K562 (cell line): Measurements from ENCODE around the gene POLR2J. TPM values are rescaled to one million over a fixed set of nuclear protein-coding genes. Genes with fewer than 3 reads are reported as not detected.

Experiments used
- CEBPZ ChIP-seq: fragments of 150-350 bp; IDR thresholded peaks from 2 replicates; pipeline ENCODE4 v1.6.1; 2014; ENCODE audit warnings: low read depth, mild to moderate bottlenecking, low read length, borderline replicate concordance
- ELF2 ChIP-seq: fragments of 250-450 bp; sonication (Bioruptor Pico); IDR thresholded peaks from 2 replicates; pipeline ENCODE4 v1.5.0; 2021; ENCODE audit warnings: mild to moderate bottlenecking
- ETV5 ChIP-seq: sonication (generic); formaldehyde crosslinking; IDR thresholded peaks from 2 replicates; pipeline ENCODE4 v1.4.0; 2020; ENCODE audit warnings: low read depth, mild to moderate bottlenecking, missing genetic modification reagents
- HES1 ChIP-seq: fragments of 450-650 bp; IDR thresholded peaks from 2 replicates; pipeline ENCODE4 v1.6.1; 2016; ENCODE audit warnings: low read depth, mild to moderate bottlenecking, moderate library complexity
- XRCC3 ChIP-seq: fragments of 450-650 bp; IDR thresholded peaks from 2 replicates; pipeline ENCODE4 v1.6.1; 2017; ENCODE audit warnings: mild to moderate bottlenecking, moderate library complexity
- ZBTB11 ChIP-seq, 3 experiments: fragments of 200-800 bp in 1 of 3; fragments of 250-450 bp in 1 of 3; fragments of 450-650 bp in 1 of 3; sonication (Bioruptor Pico) in 1 of 3; sonication (Bioruptor generic) in 1 of 3; formaldehyde crosslinking in 1 of 3; IDR thresholded peaks; 2 replicates each; pipeline versions ENCODE4 v1.6.1 to v1.8.0; 2016 to 2022; ENCODE audit warnings: mild to moderate bottlenecking in 2 of 3, missing genetic modification characterization in 2 of 3, missing compliant biosample characterization in 1 of 3, moderate library complexity in 1 of 3
- ZNF134 ChIP-seq: fragments of 250-450 bp; sonication (Bioruptor Pico); conservative IDR thresholded peaks from 2 replicates; pipeline ENCODE4 v1.4.0; 2020
- ZNF282 ChIP-seq: sonication (generic); formaldehyde crosslinking; IDR thresholded peaks from 2 replicates; pipeline ENCODE4 v1.8.1; 2023; ENCODE audit warnings: missing genetic modification reagents
- ZNF592 ChIP-seq: fragments of 450-650 bp; IDR thresholded peaks from 2 replicates; pipeline ENCODE4 v1.6.1; 2017; ENCODE audit warnings: antibody characterized with exemption, mild to moderate bottlenecking
- ZNF668 ChIP-seq: fragments of 250-450 bp; sonication (Bioruptor Pico); IDR thresholded peaks from 2 replicates; pipeline ENCODE4 v1.8.0; 2022; ENCODE audit warnings: mild to moderate bottlenecking, inconsistent platforms
- ZNF740 ChIP-seq, 3 experiments: fragments of 200-800 bp in 1 of 3; sonication (Bioruptor generic) in 1 of 3; sonication (generic) in 1 of 3; formaldehyde crosslinking in 1 of 3; IDR thresholded peaks; 2 replicates each; pipeline versions ENCODE4 v1.6.1 to v1.8.0; 2016 to 2022; ENCODE audit warnings: mild to moderate bottlenecking in 2 of 3, missing compliant biosample characterization in 2 of 3, missing genetic modification characterization in 2 of 3, missing genetic modification reagents in 1 of 3
- ZNF764 ChIP-seq: fragments of 250-450 bp; sonication (Bioruptor Pico); IDR thresholded peaks from 2 replicates; pipeline ENCODE4 v1.4.0; 2020; ENCODE audit warnings: low read depth, mild to moderate bottlenecking, moderate library complexity
- polyA plus RNA-seq, 8 experiments: library from polyadenylated mRNA; depleted of rRNA in 4 of 8; stranded (reverse) in 5 of 8; unstranded in 3 of 8; fragments of >200 nt; fragmentation: Nextera tagmentation in 2 of 8; fragmentation: Illumina TruSeq in 1 of 8; extraction: Ambion mirVana in 2 of 8; extraction: Trizol in 1 of 8; gene quantifications; 2 replicates each; pipeline versions ENCODE4 v1.2.1 to v1.2.3, GENCODE V29; 2011 to 2014; ENCODE audit warnings: inconsistent platforms in 1 of 8, missing spikeins in 1 of 8
- total RNA-seq, 7 experiments: library from RNA; depleted of rRNA in 6 of 7; stranded (reverse); fragments of >200 nt in 6 of 7; fragmentation: Illumina TruSeq in 2 of 7; extraction: Trizol in 2 of 7; gene quantifications; 2 replicates each; pipeline versions ENCODE4 v1.2.1 to v1.2.3, GENCODE V29; 2011 to 2021; ENCODE audit warnings: low replicate concordance in 1 of 7

POLR2J gene
- total and polyA plus RNA-seq, 9 of the 15 experiments (the other 6 are each of a cell fraction or from before 2014, with no cell fraction given), result 32.3 to 220 (median 113) TPM

GRCh38 chr7:102439963-102440795 lies 38.5 kb downstream of the POLR2J start (continued):
- no peak for TF ChIP-seq CEBPZ
- peak; percentile 69 for TF ChIP-seq ZNF740 (CRISPR knock-in tag; IDR thresholded peaks at IDR 0.05)
- TF ChIP-seq ZNF740 (tag; IDR thresholded peaks at IDR 0.05), result no peak
- no peak for TF ChIP-seq ZNF134 (CRISPR knock-in tag)
- TF ChIP-seq ZNF668 (CRISPR knock-in tag), result no peak
- TF ChIP-seq ZNF282 (CRISPR knock-in tag), result no peak
- no peak for TF ChIP-seq XRCC3
- TF ChIP-seq ZBTB11 (CRISPR knock-in tag; IDR thresholded peaks at IDR 0.05), result no peak
- TF ChIP-seq ELF2 (CRISPR knock-in tag), result no peak
- no peak for TF ChIP-seq ZNF592
- TF ChIP-seq ETV5 (CRISPR knock-in tag), result 0 out of 2 replicates have a peak, but pooled peaks have one; percentile 18
- 0 out of 2 replicates have a peak, but pooled peaks have one; percentile 32 for TF ChIP-seq ZNF764 (CRISPR knock-in tag)
- no peak for TF ChIP-seq HES1
